ENCODE data around the gene MCTP1.
"Not testable (repeated sequence)": the region's sequence is repeated elsewhere in the genome, so short reads cannot be mapped to it uniquely, and the experiment has no call there.

MCTP1 gene

GRCh38 chr5:95178046-95178651 lies 106.7 kb downstream of the MCTP1 start:
- peak; percentile 19 for DNase-seq

GRCh38 chr5:95177456-95177855 lies 107.4 kb downstream of the MCTP1 start:
- DNase-seq: peak; percentile 2

GRCh38 chr5:95175106-95175505 lies 109.8 kb downstream of the MCTP1 start:
- DNase-seq: no peak

GRCh38 chr5:95172659-95173058 lies 112.2 kb downstream of the MCTP1 start:
- no peak for DNase-seq

- no peak for DNase-seq
Measured at GRCh38 chr5:95164861-95165260, 120.0 kb downstream of the MCTP1 start.

- peak; percentile 9 for DNase-seq
Measured at GRCh38 chr5:95163079-95163478, 121.8 kb downstream of the MCTP1 start.

- DNase-seq: peak; percentile 26
Measured at GRCh38 chr5:95162231-95162992, 122.5 kb downstream of the MCTP1 start.

GRCh38 chr5:95159603-95160002 lies 125.3 kb downstream of the MCTP1 start:
- DNase-seq: no peak

GRCh38 chr5:95155888-95156287 lies 129.0 kb downstream of the MCTP1 start:
- no peak for DNase-seq

GRCh38 chr5:95153511-95153910 lies 131.4 kb downstream of the MCTP1 start:
- DNase-seq: no peak

- DNase-seq: no peak
Measured at GRCh38 chr5:95152535-95152934, 132.4 kb downstream of the MCTP1 start.

GRCh38 chr5:95152131-95152530 lies 132.8 kb downstream of the MCTP1 start:
- no peak for DNase-seq

- no peak for DNase-seq
Measured at GRCh38 chr5:95151694-95152093, 133.2 kb downstream of the MCTP1 start.

- no peak for DNase-seq
Measured at GRCh38 chr5:95149387-95149786, 135.5 kb downstream of the MCTP1 start.

GRCh38 chr5:95148453-95148852 lies 136.4 kb downstream of the MCTP1 start:
- DNase-seq: no peak

- not testable (repeated sequence) for DNase-seq
Measured at GRCh38 chr5:95143858-95144257, 141.0 kb downstream of the MCTP1 start.

GRCh38 chr5:95142145-95142544 lies 142.7 kb downstream of the MCTP1 start:
- no peak for DNase-seq

GRCh38 chr5:95141141-95141540 lies 143.8 kb downstream of the MCTP1 start:
- no peak for DNase-seq

GRCh38 chr5:95134326-95134725 lies 150.6 kb downstream of the MCTP1 start:
- no peak for DNase-seq

- DNase-seq: no peak
Measured at GRCh38 chr5:95132096-95132495, 152.8 kb downstream of the MCTP1 start.

GRCh38 chr5:95130941-95131340 lies 154.0 kb downstream of the MCTP1 start:
- no peak for DNase-seq

- DNase-seq: no peak
Measured at GRCh38 chr5:95124731-95125130, 160.2 kb downstream of the MCTP1 start.

- DNase-seq: no peak
Measured at GRCh38 chr5:95124101-95124500, 160.8 kb downstream of the MCTP1 start.

GRCh38 chr5:95114902-95115301 lies 170.0 kb downstream of the MCTP1 start:
- no peak for DNase-seq

GRCh38 chr5:95114305-95114704 lies 170.6 kb downstream of the MCTP1 start:
- peak; percentile 8 for DNase-seq
